Esophagus squamous epithelium (tissue), 4 donors: Measurements from ENCODE around the gene UBE3C.

Experiments used
- CTCF ChIP-seq, 6 experiments: fragments of 450-650 bp in 4 of 6; fragments of 200-600 bp in 2 of 6; sonication (generic) in 2 of 6; IDR thresholded peaks; one replicate each; pipeline ENCODE4 v1.5.1; 2016 to 2019; ENCODE audit warnings: antibody characterized with exemption in 6 of 6, mild to moderate bottlenecking in 4 of 6, moderate library complexity in 4 of 6
- POLR2A ChIP-seq, 4 donors: fragments of 450-650 bp; IDR thresholded peaks; one replicate each; pipeline ENCODE4 v1.6.1; 2017; ENCODE audit warnings: antibody characterized with exemption in 4 of 4, mild to moderate bottlenecking in 4 of 4, moderate library complexity in 3 of 4

- TF ChIP-seq CTCF (IDR thresholded peaks at IDR 0.05), result no peak
- TF ChIP-seq POLR2A (IDR thresholded peaks at IDR 0.05), result no peak
These were observed 56.2 kb downstream of the UBE3C start for GRCh38 chr7:157194948-157195347.
